ENCODE results near the gene ABHD2.
"Not testable (repeated sequence)": the region's sequence is repeated elsewhere in the genome, so short reads cannot be mapped to it uniquely, and the experiment has no call there.

The ABHD2 gene, protein sequence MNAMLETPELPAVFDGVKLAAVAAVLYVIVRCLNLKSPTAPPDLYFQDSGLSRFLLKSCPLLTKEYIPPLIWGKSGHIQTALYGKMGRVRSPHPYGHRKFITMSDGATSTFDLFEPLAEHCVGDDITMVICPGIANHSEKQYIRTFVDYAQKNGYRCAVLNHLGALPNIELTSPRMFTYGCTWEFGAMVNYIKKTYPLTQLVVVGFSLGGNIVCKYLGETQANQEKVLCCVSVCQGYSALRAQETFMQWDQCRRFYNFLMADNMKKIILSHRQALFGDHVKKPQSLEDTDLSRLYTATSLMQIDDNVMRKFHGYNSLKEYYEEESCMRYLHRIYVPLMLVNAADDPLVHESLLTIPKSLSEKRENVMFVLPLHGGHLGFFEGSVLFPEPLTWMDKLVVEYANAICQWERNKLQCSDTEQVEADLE

GRCh38 chr15:89087830-89088604 lies at the start of gene ABHD2:
Gene ABHD2, plus strand, starts transcription at chr15:89088456. Its CDS starts 27,872 bp downstream, at chr15:89116328.
- peak; percentile 100 for DNase-seq

DNA sequence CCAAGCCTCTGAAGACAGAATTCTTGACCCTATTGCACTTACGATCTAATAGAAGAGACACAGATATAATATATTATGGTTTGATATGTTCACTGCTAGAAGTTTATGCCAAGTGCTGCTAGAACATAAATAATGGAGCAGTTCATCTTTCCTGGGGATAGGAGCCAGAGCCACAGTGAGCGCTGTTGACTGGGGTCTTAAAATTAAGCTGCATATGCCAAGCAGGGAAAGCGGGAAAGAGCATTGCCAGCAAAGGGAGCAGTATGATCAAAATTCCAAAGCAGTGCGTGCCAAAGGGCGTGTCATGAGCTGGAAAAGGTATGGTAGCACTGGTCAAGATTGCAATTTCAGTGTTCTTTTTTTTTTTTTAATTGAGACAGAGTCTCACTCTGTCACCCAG lies 49.1 kb upstream of the ABHD2 start:
- DNase-seq, result no peak

DNA sequence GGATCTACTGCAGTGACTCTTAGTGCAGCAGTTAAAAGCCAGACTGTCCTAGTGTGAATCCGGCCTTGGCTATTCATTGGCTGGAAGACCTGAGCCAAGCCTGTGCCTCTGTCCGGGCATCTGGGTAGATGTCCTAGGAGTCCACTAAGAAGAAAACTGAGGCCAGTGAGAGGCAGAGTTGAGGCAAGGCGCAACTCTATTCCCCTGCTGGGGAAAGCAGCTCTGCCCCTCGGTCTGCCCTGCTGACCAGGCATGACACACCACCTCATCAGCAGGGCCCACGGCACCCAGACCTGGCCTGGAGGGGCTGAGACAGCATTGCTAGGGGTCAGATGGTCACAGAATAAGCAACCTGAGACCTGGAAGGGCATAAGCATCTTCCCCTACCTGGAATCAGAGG lies 46.7 kb upstream of the ABHD2 start:
- no peak for DNase-seq

GRCh38 chr15:89042387-89042786 lies 45.9 kb upstream of the ABHD2 start:
- DNase-seq, result no peak

GRCh38 chr15:89043031-89044002 lies 44.9 kb upstream of the ABHD2 start:
- no peak for DNase-seq

GRCh38 chr15:89049016-89049666 lies 39.1 kb upstream of the ABHD2 start:
- DNase-seq, result not testable (repeated sequence)

DNA sequence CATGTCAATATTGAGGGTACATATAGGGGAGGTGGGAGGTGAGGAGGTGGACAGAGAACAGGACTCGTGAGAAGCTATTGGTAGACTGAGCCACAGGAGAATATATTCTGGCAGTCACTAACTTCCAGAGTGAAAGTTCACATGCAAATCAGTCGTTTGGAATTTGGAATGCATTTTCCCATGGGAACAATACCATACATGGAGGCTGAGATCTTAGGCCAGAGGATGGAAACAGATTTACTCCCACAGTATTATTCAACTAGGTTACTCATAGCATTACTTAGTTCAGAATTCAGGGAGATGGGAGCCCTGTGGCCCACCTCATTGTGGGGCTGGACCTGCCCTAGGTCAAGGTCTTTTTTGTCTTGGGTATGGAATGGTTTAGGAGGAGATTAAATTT lies 36.4 kb upstream of the ABHD2 start:
- DNase-seq, result no peak

DNA sequence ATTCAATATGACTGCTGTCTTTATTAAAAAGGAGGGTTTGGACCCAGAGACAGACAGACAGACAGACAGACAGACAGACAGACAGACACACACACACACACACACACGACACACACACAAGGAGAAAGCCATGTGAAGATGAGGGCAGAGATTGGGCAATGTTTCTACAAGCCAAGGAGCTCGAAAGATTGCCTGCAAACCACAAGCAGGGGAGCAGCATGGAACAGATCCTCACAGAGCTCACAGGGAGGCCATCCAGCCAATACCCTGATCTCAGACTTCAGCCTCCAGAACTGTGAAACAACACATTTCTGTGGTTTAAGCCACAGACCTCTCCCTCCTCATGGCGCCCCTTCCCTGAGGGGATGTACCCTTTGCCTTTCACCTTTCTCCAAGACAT lies 35.8 kb upstream of the ABHD2 start:
- DNase-seq, result no peak

GRCh38 chr15:89054873-89055272 lies 33.4 kb upstream of the ABHD2 start:
- DNase-seq, result no peak

GRCh38 chr15:89057506-89058133 lies 30.6 kb upstream of the ABHD2 start:
- DNase-seq, result peak; percentile 38

GRCh38 chr15:89058376-89058775 lies 29.9 kb upstream of the ABHD2 start:
- no peak for DNase-seq

GRCh38 chr15:89058876-89059405 lies 29.3 kb upstream of the ABHD2 start:
- no peak for DNase-seq

DNA sequence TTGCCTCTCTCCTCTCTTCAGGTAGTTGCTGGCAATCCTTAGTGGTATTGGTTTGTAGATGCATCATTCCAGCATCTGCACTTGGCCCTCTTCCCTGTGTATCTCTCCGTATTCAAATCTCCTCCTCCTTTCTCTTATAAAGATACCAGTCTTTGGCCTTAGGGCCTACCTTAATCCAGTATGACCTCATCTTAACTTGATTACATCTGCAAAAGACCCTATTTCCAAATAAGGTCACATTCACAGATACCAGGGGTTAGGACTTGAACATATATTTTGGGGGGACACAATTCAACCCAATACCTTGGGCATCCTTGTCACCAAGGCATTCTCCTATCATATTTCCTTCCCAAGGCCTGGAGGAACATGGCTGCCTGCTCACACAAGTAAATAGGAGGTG lies 22.0 kb upstream of the ABHD2 start:
- no peak for DNase-seq

DNA sequence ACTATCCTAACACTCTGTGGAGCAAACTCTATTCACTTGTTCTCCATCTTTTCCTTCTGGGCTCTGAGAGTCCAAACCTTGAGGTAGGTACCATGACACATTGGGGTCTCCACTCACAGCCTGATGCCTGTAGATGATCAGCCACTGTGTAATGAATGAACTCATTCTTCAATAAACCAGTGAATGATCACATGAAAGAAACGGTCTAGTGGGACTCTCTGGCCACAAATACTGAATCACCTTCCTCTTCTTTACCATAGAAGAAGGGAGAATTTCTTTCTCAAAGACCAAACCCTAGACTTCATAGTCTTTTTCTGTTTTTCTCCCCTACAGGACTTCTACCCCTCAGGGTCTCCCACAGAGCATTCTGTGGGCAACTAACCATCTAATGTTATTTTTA lies 20.5 kb upstream of the ABHD2 start:
- no peak for DNase-seq

DNA sequence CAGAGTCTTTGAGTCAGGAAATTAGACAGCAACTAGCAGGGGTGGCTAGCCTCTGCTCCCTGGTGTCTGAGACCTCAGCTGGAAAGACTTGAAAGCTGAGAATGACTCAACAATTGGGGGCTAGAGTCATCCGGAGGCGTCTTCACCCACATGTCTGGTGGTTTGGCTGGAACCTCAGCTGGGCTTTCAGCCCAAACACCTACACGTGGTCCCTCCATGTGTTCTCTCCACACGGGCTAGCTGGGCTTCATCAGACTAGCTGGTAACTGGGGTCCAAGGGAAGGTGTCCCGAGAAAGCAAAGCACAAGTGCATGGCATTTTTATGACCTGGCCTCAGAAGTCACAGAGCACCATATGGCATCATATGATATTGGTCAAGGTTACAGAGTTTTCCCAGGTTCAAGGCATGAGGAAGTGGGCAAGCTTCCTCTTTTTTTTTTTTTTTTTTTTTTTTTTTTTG lies 19.9 kb upstream of the ABHD2 start:
- no peak for DNase-seq

DNA sequence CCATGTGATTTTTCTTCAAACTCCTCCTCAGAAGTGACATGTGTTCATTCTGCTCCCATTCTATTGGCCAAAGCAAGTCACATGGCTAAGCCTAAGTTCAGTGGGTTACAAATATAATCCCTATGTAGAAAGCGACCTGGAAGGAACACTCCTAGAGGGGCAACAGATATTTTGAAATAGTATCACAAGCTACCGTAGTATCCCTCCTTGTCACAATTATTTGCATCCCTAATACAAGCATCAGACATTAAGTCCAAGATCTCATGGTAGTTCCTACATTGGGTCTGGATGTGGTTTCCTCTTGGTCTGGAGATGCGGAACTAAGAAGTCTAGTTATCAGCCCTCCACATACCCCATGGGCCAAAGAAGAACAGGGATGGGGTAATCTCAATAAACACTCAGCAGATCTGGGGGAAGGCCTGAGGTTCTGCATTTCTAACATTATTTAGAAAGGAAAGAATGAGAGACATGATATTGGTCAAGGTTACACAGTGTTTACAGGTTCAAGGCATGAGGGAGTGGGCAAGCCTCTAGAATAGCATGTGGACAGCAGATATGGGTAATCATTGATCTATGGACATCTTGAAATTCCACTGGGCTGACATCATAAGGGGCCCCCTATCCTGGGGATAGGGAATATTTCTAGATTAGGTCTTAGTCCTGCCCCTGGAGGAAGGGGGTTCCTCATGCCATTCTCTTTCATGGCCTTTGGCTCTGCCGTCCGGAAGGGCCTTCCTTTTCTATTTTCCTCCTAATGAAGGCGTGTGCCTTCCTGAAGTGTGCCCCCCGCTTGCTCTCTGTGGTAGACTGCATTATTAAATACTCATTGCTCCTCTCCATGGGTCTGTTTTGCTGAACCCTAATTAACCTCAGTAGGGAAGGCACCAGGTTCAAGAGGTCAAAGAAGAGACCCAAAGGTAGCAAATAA lies 17.8 kb upstream of the ABHD2 start:
- no peak for DNase-seq

DNA sequence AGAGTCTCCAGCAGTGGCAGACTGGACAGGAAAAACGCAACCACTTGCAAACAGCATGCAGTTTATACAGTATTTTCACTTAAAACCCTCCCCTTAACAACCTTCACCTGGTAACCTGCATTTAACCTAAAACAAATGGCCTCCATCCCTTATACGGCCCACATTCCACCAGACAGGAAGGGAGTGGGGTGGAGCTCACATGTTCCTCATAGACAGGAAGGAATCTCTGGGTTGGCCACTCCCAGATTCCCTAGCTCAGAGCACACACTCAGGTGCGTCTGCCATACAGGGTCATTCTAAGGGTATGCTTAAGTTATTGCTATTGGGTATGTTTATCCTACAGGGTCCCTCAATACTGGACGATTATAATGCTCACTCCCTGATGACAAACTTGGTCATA lies 16.8 kb upstream of the ABHD2 start:
- no peak for DNase-seq

DNA sequence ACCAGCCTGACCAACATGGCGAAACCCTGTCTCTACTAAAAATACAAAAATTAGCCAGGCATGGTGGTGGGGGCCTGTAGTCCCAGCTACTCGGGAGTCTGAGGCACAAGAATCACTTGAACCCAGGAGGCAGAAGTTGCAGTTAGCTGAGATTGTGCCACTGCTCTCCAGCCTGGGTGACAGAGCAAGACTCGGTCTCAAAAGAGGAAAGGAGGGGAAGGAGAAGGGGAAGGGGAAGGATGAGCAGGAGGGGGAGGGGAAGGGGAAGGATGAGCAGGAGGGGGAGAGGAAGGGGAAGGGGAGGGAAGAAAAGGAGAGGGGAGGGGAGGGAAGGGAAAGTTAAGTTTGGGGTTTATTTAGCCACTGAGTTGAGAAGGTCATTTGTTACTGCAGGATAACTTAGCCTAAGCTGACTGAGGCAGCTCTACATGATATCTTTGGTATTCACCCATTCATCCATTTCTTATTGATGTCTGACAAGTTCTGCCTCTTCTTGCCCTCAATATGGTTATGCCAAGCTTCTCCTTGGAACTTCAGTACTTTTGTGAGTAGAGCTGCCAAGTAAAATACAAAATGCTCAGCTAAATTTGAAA lies 15.9 kb upstream of the ABHD2 start:
- no peak for DNase-seq

DNA sequence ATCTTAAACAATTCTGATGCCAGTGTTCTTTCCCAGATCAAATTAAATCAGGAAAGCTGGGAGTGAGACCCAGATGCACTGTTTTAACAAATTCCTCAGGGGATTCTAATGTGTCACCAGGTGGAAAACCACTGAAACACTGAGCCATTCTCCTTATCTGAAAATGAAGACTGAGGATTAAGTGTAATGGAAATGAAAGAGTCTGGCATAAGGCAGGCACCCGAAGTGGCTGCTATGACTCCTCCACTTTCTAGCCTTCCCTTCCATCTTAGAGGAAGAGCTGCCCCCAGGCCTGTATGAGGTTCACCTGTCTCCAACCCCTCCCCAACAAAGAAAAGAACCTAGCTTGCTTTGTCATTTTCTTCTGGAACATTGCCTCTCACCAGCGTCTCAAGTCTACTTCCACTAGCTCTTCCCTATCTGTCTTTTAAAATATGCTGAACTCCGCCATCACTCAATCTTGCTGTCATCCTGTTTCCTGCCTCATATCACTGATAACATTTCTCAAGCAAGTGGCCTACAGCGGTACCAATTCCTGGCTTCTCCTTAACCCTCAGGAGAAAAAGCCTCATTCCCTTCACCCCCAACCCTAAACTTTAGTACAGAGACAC lies 13.7 kb upstream of the ABHD2 start:
- DNase-seq, result no peak

Measured in NCI-H2171 (cell line).